Astrocyte (in vitro differentiated cells and primary cell): ENCODE data around the gene PCYT2.

Source experiments
- EZH2 ChIP-seq: IDR thresholded peaks from 2 replicates; pipeline ENCODE4 v1.6.1; 2012; ENCODE audit warnings: mild to moderate bottlenecking, low read length, inconsistent platforms; ENCODE audit not compliant: insufficient read depth
- TF ChIP-seq, protein P1 (sequence below): IDR thresholded peaks from 2 replicates; pipeline ENCODE4 v1.5.1; 2011; ENCODE audit warnings: low read depth, mild to moderate bottlenecking, inconsistent platforms, low read length, moderate library complexity; ENCODE audit not compliant: insufficient read depth

DNA sequence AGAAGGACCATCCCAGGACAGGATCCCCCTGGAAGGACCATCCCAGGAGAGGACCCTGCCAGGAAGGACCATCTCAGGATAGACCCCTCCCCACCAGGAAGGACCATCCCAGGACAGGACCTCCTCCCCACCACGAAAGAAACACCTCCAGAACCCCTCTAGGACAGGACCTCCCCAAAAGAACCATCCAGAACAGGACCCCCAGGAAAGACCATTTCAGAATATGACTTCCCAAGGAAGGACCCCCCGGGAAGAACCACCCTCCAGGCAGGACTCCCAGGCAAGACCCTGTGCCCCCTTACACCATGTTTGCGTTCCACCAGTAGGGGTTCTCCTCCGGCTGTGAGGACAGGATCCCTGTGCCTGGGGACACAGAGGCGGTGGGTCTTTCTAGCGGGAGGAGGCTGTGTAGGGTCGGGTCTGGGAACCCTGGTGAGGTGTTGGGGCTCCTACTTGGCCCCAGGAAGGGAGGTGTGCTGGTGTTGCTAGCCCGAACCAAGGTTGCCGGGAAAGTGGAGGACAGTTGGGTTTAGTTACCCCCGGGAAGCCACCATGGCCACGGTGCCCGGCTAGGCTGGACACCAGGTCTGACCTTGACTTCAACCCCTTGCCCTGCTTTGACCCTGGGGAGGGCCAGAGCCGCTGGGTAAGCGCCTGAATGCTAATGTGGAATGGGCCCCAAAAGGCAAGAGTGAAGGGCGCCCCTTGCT lies 47.6 kb upstream of the PCYT2 start:
- no peak for TF ChIP-seq EZH2
- TF ChIP-seq, protein P1, sequence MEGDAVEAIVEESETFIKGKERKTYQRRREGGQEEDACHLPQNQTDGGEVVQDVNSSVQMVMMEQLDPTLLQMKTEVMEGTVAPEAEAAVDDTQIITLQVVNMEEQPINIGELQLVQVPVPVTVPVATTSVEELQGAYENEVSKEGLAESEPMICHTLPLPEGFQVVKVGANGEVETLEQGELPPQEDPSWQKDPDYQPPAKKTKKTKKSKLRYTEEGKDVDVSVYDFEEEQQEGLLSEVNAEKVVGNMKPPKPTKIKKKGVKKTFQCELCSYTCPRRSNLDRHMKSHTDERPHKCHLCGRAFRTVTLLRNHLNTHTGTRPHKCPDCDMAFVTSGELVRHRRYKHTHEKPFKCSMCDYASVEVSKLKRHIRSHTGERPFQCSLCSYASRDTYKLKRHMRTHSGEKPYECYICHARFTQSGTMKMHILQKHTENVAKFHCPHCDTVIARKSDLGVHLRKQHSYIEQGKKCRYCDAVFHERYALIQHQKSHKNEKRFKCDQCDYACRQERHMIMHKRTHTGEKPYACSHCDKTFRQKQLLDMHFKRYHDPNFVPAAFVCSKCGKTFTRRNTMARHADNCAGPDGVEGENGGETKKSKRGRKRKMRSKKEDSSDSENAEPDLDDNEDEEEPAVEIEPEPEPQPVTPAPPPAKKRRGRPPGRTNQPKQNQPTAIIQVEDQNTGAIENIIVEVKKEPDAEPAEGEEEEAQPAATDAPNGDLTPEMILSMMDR: no peak
